Gastroesophageal sphincter (tissue), 3 donors: ENCODE measurements around the gene NOSIP.

ENCODE experiments used
- EP300 ChIP-seq: sonication (generic); formaldehyde crosslinking; IDR thresholded peaks from one replicate; pipeline ENCODE4 v1.6.1; 2017; ENCODE audit warnings: antibody characterized with exemption, mild to moderate bottlenecking
- POLR2A ChIP-seq, 2 donors: fragments of 450-650 bp; IDR thresholded peaks; one replicate each; pipeline ENCODE4 v1.6.1; 2017; ENCODE audit warnings: antibody characterized with exemption in 2 of 2, mild to moderate bottlenecking in 2 of 2, moderate library complexity in 1 of 2
- TF ChIP-seq, protein P1 (sequence below), 4 experiments: fragments of 200-600 bp in 2 of 4; fragments of 450-650 bp in 2 of 4; sonication (generic) in 1 of 4; IDR thresholded peaks; one replicate each; pipeline ENCODE4 v1.5.1; 2017 to 2019; ENCODE audit warnings: antibody characterized with exemption in 4 of 4, mild to moderate bottlenecking in 2 of 4, moderate library complexity in 2 of 4

- TF ChIP-seq POLR2A (IDR thresholded peaks at IDR 0.05) (no peak), EP300 (no peak)
- TF ChIP-seq, protein P1, sequence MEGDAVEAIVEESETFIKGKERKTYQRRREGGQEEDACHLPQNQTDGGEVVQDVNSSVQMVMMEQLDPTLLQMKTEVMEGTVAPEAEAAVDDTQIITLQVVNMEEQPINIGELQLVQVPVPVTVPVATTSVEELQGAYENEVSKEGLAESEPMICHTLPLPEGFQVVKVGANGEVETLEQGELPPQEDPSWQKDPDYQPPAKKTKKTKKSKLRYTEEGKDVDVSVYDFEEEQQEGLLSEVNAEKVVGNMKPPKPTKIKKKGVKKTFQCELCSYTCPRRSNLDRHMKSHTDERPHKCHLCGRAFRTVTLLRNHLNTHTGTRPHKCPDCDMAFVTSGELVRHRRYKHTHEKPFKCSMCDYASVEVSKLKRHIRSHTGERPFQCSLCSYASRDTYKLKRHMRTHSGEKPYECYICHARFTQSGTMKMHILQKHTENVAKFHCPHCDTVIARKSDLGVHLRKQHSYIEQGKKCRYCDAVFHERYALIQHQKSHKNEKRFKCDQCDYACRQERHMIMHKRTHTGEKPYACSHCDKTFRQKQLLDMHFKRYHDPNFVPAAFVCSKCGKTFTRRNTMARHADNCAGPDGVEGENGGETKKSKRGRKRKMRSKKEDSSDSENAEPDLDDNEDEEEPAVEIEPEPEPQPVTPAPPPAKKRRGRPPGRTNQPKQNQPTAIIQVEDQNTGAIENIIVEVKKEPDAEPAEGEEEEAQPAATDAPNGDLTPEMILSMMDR (IDR thresholded peaks at IDR 0.05) = peak in 3 of 4 experiments; percentile 33 to 51 (median 45)
Measured at GRCh38 chr19:49533551-49534488, 46.5 kb downstream of the NOSIP start.
